Measurements from ENCODE around the gene PELI1.

- TF ChIP-seq EZH2 (IDR thresholded peaks at IDR 0.05; ENCODE audit: borderline replicate concordance, low read length) (no peak), CTCF (IDR thresholded peaks at IDR 0.05; ENCODE audit: low read length) (no peak)
Measured at GRCh38 chr2:64093341-64093740, 50.9 kb downstream of the PELI1 start.
